GM12865 (cell line): ENCODE results near the gene UBA52.

Experiments
- DNase-seq: peaks from one replicate; pipeline ENCODE4 v3.0.0; 2010; ENCODE audit warnings: low read depth
- H3K4me3 ChIP-seq: 2 replicates; pipeline ENCODE4 v1.5.1; 2011; ENCODE audit warnings: mild to moderate bottlenecking, low read depth, low read length, control low read depth
- CTCF ChIP-seq: IDR thresholded peaks from 2 replicates; pipeline ENCODE4 v1.5.1; 2011; ENCODE audit warnings: low read length, control low read depth, low read depth, inconsistent platforms; ENCODE audit not compliant: insufficient read depth; ENCODE audit errors: missing control alignments

The UBA52 gene

GRCh38 chr19:18541258-18541991 lies 30.2 kb upstream of the UBA52 start:
- H3K4me3 ChIP-seq: no peak overlapping the region
- no peak for TF ChIP-seq CTCF
- no peak for DNase-seq

GRCh38 chr19:18541992-18542940 lies 29.4 kb upstream of the UBA52 start:
- TF ChIP-seq CTCF: no peak
- DNase-seq: peak; percentile 19
- peak overlapping the region; percentile 53 for H3K4me3 ChIP-seq

GRCh38 chr19:18542941-18543813 lies 28.5 kb upstream of the UBA52 start, which contains the start of gene FKBP8:
Gene FKBP8 (minus strand): TSS chr19:18543573. CDS start chr19:18541970, 1,603 bp downstream.
- no peak for TF ChIP-seq CTCF
- DNase-seq: peak; percentile 95

DNA sequence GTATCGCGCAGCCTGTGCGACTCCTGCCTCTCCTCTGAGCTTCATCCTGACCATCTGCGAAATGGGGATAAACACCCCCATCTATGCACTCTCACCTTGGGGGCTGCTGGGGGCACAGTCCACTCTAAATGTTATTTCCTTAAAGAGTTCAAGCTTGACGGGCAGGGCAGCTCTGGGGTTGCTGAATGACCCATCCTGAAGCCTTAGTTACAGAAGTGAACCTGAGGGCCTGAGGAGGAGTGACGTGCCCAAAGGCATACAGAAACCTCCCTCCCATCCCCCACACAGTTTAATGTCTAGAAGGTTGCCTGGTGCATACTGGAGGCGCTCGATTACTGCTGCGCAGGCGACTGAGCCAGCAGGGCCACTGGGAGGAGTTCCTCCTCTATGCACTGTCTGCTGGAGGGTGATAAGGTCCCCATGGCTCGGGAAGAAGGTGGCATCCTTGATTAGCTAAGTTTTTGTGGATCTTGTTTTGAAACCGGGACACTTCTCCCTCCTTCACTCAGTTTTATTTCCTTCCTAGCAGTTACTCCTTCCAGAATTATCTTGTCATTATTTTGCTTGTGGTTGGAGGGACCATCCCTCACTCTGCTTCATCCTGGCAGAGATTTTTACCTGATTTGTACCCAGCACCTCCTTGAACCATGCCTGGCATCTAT lies 27.7 kb upstream of the UBA52 start:
- no peak for TF ChIP-seq CTCF
- peak; percentile 91 for DNase-seq
- peak overlapping the region; percentile 71 for H3K4me3 ChIP-seq

More at GRCh38 chr19:18542941-18543813, 28.5 kb upstream of the UBA52 start, which contains the start of gene FKBP8:
- peak within 1 kb of the TSS; percentile 71 for H3K4me3 ChIP-seq

GRCh38 chr19:18551631-18552030 lies 20.0 kb upstream of the UBA52 start:
- no peak for TF ChIP-seq CTCF
- H3K4me3 ChIP-seq: no peak overlapping the region
- no peak for DNase-seq
